Prostate gland (tissue), 2 donors: ENCODE data around the gene CFAP47. TPM values are rescaled to one million over a fixed set of nuclear protein-coding genes. Genes with fewer than 3 reads are reported as not detected.

Experiments
- DNase-seq: peaks from one replicate; pipeline ENCODE4 v3.0.0-alpha.2; 2019; ENCODE audit warnings: low spot score
- H3K27ac ChIP-seq, 2 donors: fragments of 200-600 bp; sonication (generic); 2 replicates each; pipeline ENCODE4 v1.5.1; 2017 to 2019
- H3K27me3 ChIP-seq: fragments of 200-600 bp; sonication (generic); replicated peaks from 2 replicates; pipeline ENCODE4 v1.5.1; 2019; ENCODE audit not compliant: insufficient read depth
- H3K36me3 ChIP-seq, 2 donors: fragments of 200-600 bp; sonication (generic); 1 replicate in 1 of 2; 2 replicates in 1 of 2; pipeline versions ENCODE4 v1.5.1 to v1.8.1; 2017 to 2019
- H3K4me1 ChIP-seq: fragments of 200-600 bp; sonication (generic); replicated peaks from 2 replicates; pipeline ENCODE4 v1.5.1; 2019
- H3K4me3 ChIP-seq, 2 donors: fragments of 200-600 bp; sonication (generic); 2 replicates each; pipeline ENCODE4 v1.5.1; 2017 to 2019
- H3K9me3 ChIP-seq: fragments of 200-600 bp; sonication (generic); 2 replicates; pipeline ENCODE4 v1.5.1; 2017
- POLR2A ChIP-seq: fragments of 450-650 bp; IDR thresholded peaks from one replicate; pipeline ENCODE4 v1.6.1; 2016; ENCODE audit warnings: antibody characterized with exemption, mild to moderate bottlenecking
- POLR2AphosphoS5 ChIP-seq: sonication (generic); formaldehyde crosslinking; IDR thresholded peaks from one replicate; pipeline ENCODE4 v1.6.1; 2017; ENCODE audit warnings: antibody characterized with exemption
- WGBS: methylation state at CpG from one replicate; pipeline ENCODE4 v1.1.5; 2018; 5-methylcytosine and 5-hydroxymethylcytosine counted together
- intact Hi-C: fragments of 100-400 bp; cut with DNase I; formaldehyde crosslinking; loops from one replicate; pipeline ENCODE4 v1.14.2; 2022
- total RNA-seq, 2 donors: library from RNA; depleted of rRNA; stranded (reverse); fragments of >200 nt; gene quantifications; one replicate each; pipeline ENCODE4 v1.1.0, GENCODE V29; 2016
- TF ChIP-seq, protein P1 (sequence below), 4 experiments: fragments of 200-600 bp in 2 of 4; fragments of 450-650 bp in 2 of 4; sonication (generic) in 2 of 4; IDR thresholded peaks; 1 replicate in 3 of 4; 2 replicates in 1 of 4; pipeline ENCODE4 v1.5.1; 2016 to 2019; ENCODE audit warnings: antibody characterized with exemption in 4 of 4, mild to moderate bottlenecking in 2 of 4, moderate library complexity in 2 of 4

CFAP47 gene
- total RNA-seq, 2 donors from 2014 or later = 0.32 to 0.45 TPM

DNA sequence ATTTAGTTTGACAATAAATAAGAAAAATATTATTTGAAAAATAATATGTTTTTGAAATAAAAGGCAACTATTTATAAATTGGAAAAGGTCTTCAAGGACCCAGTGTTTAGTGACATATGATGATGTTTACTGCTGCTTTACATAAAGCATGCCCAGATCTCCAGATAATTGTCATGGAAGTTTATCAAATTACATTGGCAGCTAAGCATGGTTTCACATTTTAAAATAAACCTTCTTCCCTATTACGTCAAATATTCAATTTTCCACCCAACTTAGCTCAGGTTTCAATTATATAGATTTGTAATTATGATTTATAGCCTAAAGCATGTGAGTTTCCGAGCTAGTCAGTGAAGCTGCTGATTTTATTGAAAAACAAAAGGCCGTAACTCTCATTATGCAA, 417.2 kb downstream of the CFAP47 start:
- TF ChIP-seq POLR2AphosphoS5 (no peak), POLR2A (no peak)
- TF ChIP-seq, protein P1, sequence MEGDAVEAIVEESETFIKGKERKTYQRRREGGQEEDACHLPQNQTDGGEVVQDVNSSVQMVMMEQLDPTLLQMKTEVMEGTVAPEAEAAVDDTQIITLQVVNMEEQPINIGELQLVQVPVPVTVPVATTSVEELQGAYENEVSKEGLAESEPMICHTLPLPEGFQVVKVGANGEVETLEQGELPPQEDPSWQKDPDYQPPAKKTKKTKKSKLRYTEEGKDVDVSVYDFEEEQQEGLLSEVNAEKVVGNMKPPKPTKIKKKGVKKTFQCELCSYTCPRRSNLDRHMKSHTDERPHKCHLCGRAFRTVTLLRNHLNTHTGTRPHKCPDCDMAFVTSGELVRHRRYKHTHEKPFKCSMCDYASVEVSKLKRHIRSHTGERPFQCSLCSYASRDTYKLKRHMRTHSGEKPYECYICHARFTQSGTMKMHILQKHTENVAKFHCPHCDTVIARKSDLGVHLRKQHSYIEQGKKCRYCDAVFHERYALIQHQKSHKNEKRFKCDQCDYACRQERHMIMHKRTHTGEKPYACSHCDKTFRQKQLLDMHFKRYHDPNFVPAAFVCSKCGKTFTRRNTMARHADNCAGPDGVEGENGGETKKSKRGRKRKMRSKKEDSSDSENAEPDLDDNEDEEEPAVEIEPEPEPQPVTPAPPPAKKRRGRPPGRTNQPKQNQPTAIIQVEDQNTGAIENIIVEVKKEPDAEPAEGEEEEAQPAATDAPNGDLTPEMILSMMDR (IDR thresholded peaks at IDR 0.05) = no peak
- Histone ChIP-seq H3K27me3 (no peaks in the 10 kb centered on the region), H3K27ac (no peak overlapping the region), H3K4me3 (no peak overlapping the region), H3K4me1 (no peaks in the 10 kb centered on the region), H3K9me3 (no peaks in the 10 kb centered on the region), H3K36me3 (no peaks in the 10 kb centered on the region)
- no peak for DNase-seq
- WGBS = 43% methylated on average over 3 of the region's 3 CpGs
- intact Hi-C loops = no loop called here

DNA sequence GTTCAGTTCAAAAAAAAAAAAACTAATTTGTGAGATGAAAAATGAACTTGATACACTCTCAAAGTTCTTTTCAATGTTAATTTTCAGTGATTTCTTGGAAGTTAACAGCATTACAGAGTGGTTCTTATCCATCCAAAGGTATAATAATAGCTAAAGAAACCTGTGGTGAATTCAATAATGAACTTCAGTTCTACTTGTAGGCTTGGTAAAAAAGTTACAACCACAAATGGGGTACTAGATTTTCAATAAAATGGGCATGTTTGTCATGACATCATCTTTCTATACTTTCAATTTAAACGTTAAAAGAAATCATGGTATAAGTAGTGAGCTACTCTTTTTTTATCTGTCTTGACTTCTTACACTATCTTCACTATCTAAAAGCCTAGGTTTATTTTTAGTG, 424.8 kb downstream of the CFAP47 start:
- WGBS = 56% methylated on average over 1 of the region's 1 CpG
- DNase-seq = no peak
- Histone ChIP-seq H3K27me3 (no peaks in the 10 kb centered on the region), H3K4me1 (no peaks in the 10 kb centered on the region), H3K4me3 (no peak overlapping the region), H3K27ac (no peak overlapping the region), H3K9me3 (no peaks in the 10 kb centered on the region), H3K36me3 (no peaks in the 10 kb centered on the region)
- intact Hi-C loops = no loop called here
- TF ChIP-seq, protein P1 (IDR thresholded peaks at IDR 0.05) = no peak
- TF ChIP-seq POLR2AphosphoS5 (no peak), POLR2A (no peak)

DNA sequence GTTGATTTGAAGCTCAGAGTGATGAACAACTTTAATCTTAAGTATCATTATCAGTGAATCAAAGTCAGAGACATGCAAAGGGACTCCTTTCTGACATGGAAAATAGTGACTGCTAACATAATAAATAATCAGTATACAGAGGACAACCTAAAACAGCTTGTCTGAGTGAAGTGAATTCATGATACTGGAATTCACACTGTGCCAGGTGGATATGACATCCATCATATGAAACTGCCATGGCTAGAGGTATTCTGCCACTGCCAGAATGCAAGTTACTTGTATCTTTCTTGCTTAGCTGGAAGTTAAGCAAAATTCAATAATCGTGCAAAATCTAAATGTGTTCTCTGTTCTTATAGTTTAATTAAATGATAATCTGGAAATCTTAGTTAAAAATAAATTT, 429.0 kb downstream of the CFAP47 start:
- DNase-seq = no peak
- Histone ChIP-seq H3K27ac (no peak overlapping the region), H3K36me3 (no peaks in the 10 kb centered on the region), H3K4me3 (no peak overlapping the region), H3K27me3 (no peaks in the 10 kb centered on the region), H3K4me1 (no peaks in the 10 kb centered on the region), H3K9me3 (no peaks in the 10 kb centered on the region)
- 91% methylated on average over 1 of the region's 1 CpG for WGBS
- TF ChIP-seq, protein P1 (IDR thresholded peaks at IDR 0.05) = no peak
- TF ChIP-seq POLR2AphosphoS5 (no peak), POLR2A (no peak)
- intact Hi-C loops = no loop called here

DNA sequence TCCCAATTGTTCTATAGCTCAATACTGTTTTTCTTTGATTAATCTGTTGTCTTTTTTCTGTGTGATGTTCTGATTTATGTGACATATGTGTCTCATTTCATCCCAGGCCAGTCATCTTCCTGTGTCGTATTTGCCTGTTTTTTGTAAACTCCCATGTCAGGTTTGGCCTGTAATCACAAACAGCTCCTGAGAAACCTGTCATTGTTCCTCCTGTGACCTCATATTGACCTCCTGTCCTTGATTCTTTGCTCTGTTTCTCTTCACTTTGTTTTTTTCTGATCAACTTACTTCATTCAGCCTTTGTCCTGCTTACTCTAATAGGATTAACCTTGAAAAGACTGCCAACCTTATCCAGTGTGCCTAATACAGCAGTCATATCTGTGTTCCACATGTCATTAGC, 438.3 kb downstream of the CFAP47 start:
- Histone ChIP-seq H3K9me3 (no peaks in the 10 kb centered on the region), H3K27ac (no peak overlapping the region), H3K36me3 (no peaks in the 10 kb centered on the region), H3K4me1 (no peaks in the 10 kb centered on the region), H3K4me3 (no peak overlapping the region), H3K27me3 (no peaks in the 10 kb centered on the region)
- DNase-seq = no peak
- intact Hi-C loops = no loop called here
- TF ChIP-seq POLR2A (no peak), POLR2AphosphoS5 (no peak)
- TF ChIP-seq, protein P1 (IDR thresholded peaks at IDR 0.05) = no peak
- 26% methylated on average over 1 of the region's 1 CpG for WGBS

DNA sequence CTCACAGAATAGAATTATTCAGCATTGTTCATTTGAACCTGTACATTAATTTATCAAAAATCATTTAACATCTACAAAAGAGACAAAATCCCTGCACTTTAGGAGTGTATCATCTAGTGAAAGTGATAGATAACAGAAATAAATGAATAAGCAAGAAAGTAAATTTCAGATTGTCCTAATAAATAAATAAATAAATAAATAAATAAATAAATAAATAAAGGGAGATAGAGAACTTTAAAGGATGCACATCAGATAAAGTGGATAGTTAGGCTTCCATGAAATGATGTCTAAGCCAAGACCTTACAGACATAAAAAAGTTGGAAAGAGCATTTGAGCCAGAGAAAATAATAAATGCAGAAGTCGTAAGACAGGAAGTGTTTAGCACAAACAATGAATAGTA, 444.7 kb downstream of the CFAP47 start:
- Histone ChIP-seq H3K4me1 (no peaks in the 10 kb centered on the region), H3K27me3 (no peaks in the 10 kb centered on the region), H3K9me3 (no peaks in the 10 kb centered on the region), H3K36me3 (no peaks in the 10 kb centered on the region), H3K4me3 (no peak overlapping the region), H3K27ac (no peak overlapping the region)
- TF ChIP-seq, protein P1 (IDR thresholded peaks at IDR 0.05) = no peak
- TF ChIP-seq POLR2A (no peak), POLR2AphosphoS5 (no peak)
- intact Hi-C loops = no loop called here
- DNase-seq = no peak
- 33% methylated on average over 1 of the region's 1 CpG for WGBS
